Osteocyte (in vitro differentiated cells): ENCODE data around the gene HDAC4. TPM values are rescaled to one million over a fixed set of nuclear protein-coding genes. Genes with fewer than 3 reads are reported as not detected.

Experiments
- DNase-seq: peaks from one replicate; pipeline ENCODE4 v3.0.0; 2021; ENCODE audit warnings: mixed read lengths; ENCODE audit not compliant: unreplicated experiment; ENCODE audit errors: extremely low spot score
- H3K27ac Mint-ChIP-seq: one replicate; pipeline ENCODE4 v1.8.0; 2021; ENCODE audit warnings: mild to moderate bottlenecking, mixed read lengths; ENCODE audit not compliant: unreplicated experiment
- H3K27me3 Mint-ChIP-seq: one replicate; pipeline ENCODE4 v1.8.0; 2021; ENCODE audit warnings: mixed read lengths; ENCODE audit not compliant: unreplicated experiment
- H3K36me3 Mint-ChIP-seq: one replicate; pipeline ENCODE4 v1.8.0; 2021; ENCODE audit warnings: mixed read lengths; ENCODE audit not compliant: unreplicated experiment
- H3K4me1 Mint-ChIP-seq: one replicate; pipeline ENCODE4 v1.8.0; 2021; ENCODE audit warnings: mixed read lengths; ENCODE audit not compliant: unreplicated experiment
- H3K4me3 Mint-ChIP-seq: one replicate; pipeline ENCODE4 v1.8.0; 2021; ENCODE audit warnings: mild to moderate bottlenecking, moderate library complexity, mixed read lengths; ENCODE audit not compliant: unreplicated experiment
- H3K9me3 Mint-ChIP-seq: one replicate; pipeline ENCODE4 v1.8.0; 2021; ENCODE audit warnings: mixed read lengths; ENCODE audit not compliant: unreplicated experiment
- CTCF ChIP-seq: fragments of 200-600 bp; sonication (generic); IDR thresholded peaks from 2 replicates; pipeline ENCODE4 v1.5.0; 2021; ENCODE audit warnings: antibody characterized with exemption, mild to moderate bottlenecking, moderate library complexity
- total RNA-seq: library from RNA; stranded (reverse); gene quantifications from 2 replicates; pipeline ENCODE4 v1.2.1, GENCODE V29; 2021

HDAC4 gene
- total RNA-seq, 1 donor from 2014 or later = 30.3 TPM

- Mint-ChIP-seq H3K27me3 (no peaks in the 10 kb centered on the region), H3K36me3 (peaks cover 2% of the 10 kb centered on the region), H3K4me3 (no peak overlapping the region), H3K4me1 (peaks cover 3% of the 10 kb centered on the region), H3K27ac (no peak overlapping the region), H3K9me3 (no peaks in the 10 kb centered on the region)
- no peak for DNase-seq
- no peak for TF ChIP-seq CTCF
Measured at GRCh38 chr2:239198221-239198620, 202.6 kb downstream of the HDAC4 start.

DNA sequence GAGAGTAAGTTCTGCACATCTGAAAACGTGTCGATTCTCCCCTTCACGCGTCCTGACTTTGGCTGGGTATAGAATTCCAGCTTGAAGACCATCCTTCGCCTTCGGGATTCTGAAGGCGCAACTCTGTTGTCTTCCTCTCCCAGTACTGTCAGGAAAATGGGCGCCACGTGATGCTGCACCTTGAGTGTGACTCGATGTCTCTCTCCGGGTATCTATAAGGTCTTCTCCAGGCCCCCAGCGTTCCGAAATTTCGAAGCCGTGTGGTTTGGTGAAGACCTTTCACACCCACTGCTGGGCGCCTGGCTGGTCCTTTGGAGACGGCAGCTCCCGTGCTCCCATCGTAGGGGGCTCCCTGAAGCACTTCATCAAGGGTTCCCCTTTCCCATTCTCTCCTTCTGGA lies 203.7 kb downstream of the HDAC4 start:
- no peak for TF ChIP-seq CTCF
- H3K27ac Mint-ChIP-seq = no peak overlapping the region
- DNase-seq = no peak
- no peaks in the 10 kb centered on the region for H3K27me3 Mint-ChIP-seq
- peaks cover 3% of the 10 kb centered on the region for H3K4me1 Mint-ChIP-seq
- peaks cover 2% of the 10 kb centered on the region for H3K36me3 Mint-ChIP-seq
- no peaks in the 10 kb centered on the region for H3K9me3 Mint-ChIP-seq
- H3K4me3 Mint-ChIP-seq = no peak overlapping the region

GRCh38 chr2:239196474-239197021 lies 204.3 kb downstream of the HDAC4 start:
- no peaks in the 10 kb centered on the region for H3K9me3 Mint-ChIP-seq
- no peak for TF ChIP-seq CTCF
- H3K27ac Mint-ChIP-seq = no peak overlapping the region
- no peak overlapping the region for H3K4me3 Mint-ChIP-seq
- H3K4me1 Mint-ChIP-seq = peaks cover 3% of the 10 kb centered on the region
- no peaks in the 10 kb centered on the region for H3K27me3 Mint-ChIP-seq
- peak; percentile 71 for DNase-seq
- H3K36me3 Mint-ChIP-seq = peaks cover 2% of the 10 kb centered on the region

- no peak overlapping the region for H3K4me3 Mint-ChIP-seq
- peaks cover 3% of the 10 kb centered on the region for H3K4me1 Mint-ChIP-seq
- no peaks in the 10 kb centered on the region for H3K9me3 Mint-ChIP-seq
- TF ChIP-seq CTCF = no peak
- no peaks in the 10 kb centered on the region for H3K27me3 Mint-ChIP-seq
- DNase-seq = no peak
- H3K27ac Mint-ChIP-seq = no peak overlapping the region
- peaks cover 2% of the 10 kb centered on the region for H3K36me3 Mint-ChIP-seq
Measured at GRCh38 chr2:239195992-239196391, 204.8 kb downstream of the HDAC4 start.

GRCh38 chr2:239195318-239195871 lies 205.4 kb downstream of the HDAC4 start:
- no peak overlapping the region for H3K4me3 Mint-ChIP-seq
- peaks cover 3% of the 10 kb centered on the region for H3K4me1 Mint-ChIP-seq

More at GRCh38 chr2:239195318-239195871, 205.4 kb downstream of the HDAC4 start:
- TF ChIP-seq CTCF = no peak
- Mint-ChIP-seq H3K9me3 (no peaks in the 10 kb centered on the region), H3K27me3 (no peaks in the 10 kb centered on the region), H3K36me3 (peaks cover 2% of the 10 kb centered on the region), H3K27ac (no peak overlapping the region)
- peak; percentile 66 for DNase-seq
